Osteocyte (in vitro differentiated cells): ENCODE results near the gene TAS2R39. TPM values are rescaled to one million over a fixed set of nuclear protein-coding genes. Genes with fewer than 3 reads are reported as not detected.
"Not testable (repeated sequence)": the region's sequence is repeated elsewhere in the genome, so short reads cannot be mapped to it uniquely, and the experiment has no call there.

Source experiments
- DNase-seq: peaks from one replicate; pipeline ENCODE4 v3.0.0; 2021; ENCODE audit warnings: mixed read lengths; ENCODE audit not compliant: unreplicated experiment; ENCODE audit errors: extremely low spot score
- H3K27ac Mint-ChIP-seq: one replicate; pipeline ENCODE4 v1.8.0; 2021; ENCODE audit warnings: mild to moderate bottlenecking, mixed read lengths; ENCODE audit not compliant: unreplicated experiment
- H3K27me3 Mint-ChIP-seq: one replicate; pipeline ENCODE4 v1.8.0; 2021; ENCODE audit warnings: mixed read lengths; ENCODE audit not compliant: unreplicated experiment
- H3K36me3 Mint-ChIP-seq: one replicate; pipeline ENCODE4 v1.8.0; 2021; ENCODE audit warnings: mixed read lengths; ENCODE audit not compliant: unreplicated experiment
- H3K4me1 Mint-ChIP-seq: one replicate; pipeline ENCODE4 v1.8.0; 2021; ENCODE audit warnings: mixed read lengths; ENCODE audit not compliant: unreplicated experiment
- H3K4me3 Mint-ChIP-seq: one replicate; pipeline ENCODE4 v1.8.0; 2021; ENCODE audit warnings: mild to moderate bottlenecking, moderate library complexity, mixed read lengths; ENCODE audit not compliant: unreplicated experiment
- H3K9me3 Mint-ChIP-seq: one replicate; pipeline ENCODE4 v1.8.0; 2021; ENCODE audit warnings: mixed read lengths; ENCODE audit not compliant: unreplicated experiment
- long read RNA-seq: library from polyadenylated mRNA; unstranded; transcript quantifications from one replicate; pipeline ENCODE4 v2.0.0, GENCODE V29; 2021
- total RNA-seq: library from RNA; stranded (reverse); gene quantifications from 2 replicates; pipeline ENCODE4 v1.2.1, GENCODE V29; 2021
- TF ChIP-seq, protein P1 (sequence below): fragments of 200-600 bp; sonication (generic); IDR thresholded peaks from 2 replicates; pipeline ENCODE4 v1.5.0; 2021; ENCODE audit warnings: antibody characterized with exemption, mild to moderate bottlenecking, moderate library complexity

Gene TAS2R39
- not detected in 2 replicates for total RNA-seq
- long read RNA-seq, result 0 reads

DNA sequence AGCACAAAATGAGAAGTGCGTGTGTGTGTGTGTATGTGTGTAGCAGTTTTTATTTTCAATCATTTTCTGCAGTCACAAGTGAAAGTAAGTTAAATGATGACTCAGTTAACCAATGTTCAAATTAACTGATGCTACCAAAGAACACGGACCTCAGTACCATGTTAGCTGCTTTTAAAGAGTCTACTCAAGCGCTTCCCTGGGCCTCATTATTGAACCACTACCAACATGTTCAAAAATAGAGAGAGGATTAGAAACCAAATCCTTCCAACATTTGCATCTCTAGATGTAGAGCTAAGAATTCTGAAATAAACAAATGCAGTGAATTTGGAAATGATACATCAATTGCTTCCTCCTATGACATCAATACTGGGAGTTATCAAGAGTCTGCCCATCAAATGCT is at the start of gene TAS2R39:
Gene TAS2R39, plus strand, starts transcription at position 396 of the 400 bp plus-strand sequence. Its CDS starts 0 bp downstream, at position 396.
- H3K4me3 Mint-ChIP-seq, result no peak within 1 kb of the TSS
- no peak for DNase-seq
- H3K36me3 Mint-ChIP-seq, result no peaks in the 10 kb centered on the region
- peaks cover 5% of the 10 kb centered on the region for H3K9me3 Mint-ChIP-seq
- H3K4me1 Mint-ChIP-seq, result peaks cover 3% of the 10 kb centered on the region
- TF ChIP-seq, protein P1, sequence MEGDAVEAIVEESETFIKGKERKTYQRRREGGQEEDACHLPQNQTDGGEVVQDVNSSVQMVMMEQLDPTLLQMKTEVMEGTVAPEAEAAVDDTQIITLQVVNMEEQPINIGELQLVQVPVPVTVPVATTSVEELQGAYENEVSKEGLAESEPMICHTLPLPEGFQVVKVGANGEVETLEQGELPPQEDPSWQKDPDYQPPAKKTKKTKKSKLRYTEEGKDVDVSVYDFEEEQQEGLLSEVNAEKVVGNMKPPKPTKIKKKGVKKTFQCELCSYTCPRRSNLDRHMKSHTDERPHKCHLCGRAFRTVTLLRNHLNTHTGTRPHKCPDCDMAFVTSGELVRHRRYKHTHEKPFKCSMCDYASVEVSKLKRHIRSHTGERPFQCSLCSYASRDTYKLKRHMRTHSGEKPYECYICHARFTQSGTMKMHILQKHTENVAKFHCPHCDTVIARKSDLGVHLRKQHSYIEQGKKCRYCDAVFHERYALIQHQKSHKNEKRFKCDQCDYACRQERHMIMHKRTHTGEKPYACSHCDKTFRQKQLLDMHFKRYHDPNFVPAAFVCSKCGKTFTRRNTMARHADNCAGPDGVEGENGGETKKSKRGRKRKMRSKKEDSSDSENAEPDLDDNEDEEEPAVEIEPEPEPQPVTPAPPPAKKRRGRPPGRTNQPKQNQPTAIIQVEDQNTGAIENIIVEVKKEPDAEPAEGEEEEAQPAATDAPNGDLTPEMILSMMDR, result no peak
- H3K27me3 Mint-ChIP-seq, result peaks cover 32% of the 10 kb centered on the region
- H3K27ac Mint-ChIP-seq, result no peak within 1 kb of the TSS

DNA sequence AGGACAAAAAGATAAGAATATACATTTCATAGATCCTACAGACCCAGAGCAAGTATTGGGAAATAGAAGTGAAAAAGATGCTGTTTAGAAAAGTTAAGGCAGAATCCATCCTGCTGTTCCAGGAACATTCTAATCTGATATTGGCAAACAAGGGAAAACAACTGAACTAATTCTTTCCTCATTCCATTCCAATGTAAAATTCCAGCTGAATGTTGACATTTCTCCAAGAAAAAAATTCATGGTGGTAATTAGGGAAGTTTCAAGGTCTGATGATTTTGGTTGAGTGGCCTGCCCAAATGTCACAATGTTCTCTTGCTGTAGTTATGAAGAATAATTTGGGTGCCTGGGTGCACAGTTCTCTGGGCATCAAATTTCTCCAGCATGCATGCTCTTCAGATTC is 36.1 kb upstream of the TAS2R39 start:
- H3K4me1 Mint-ChIP-seq, result peaks cover 1% of the 10 kb centered on the region
- H3K27ac Mint-ChIP-seq, result no peak overlapping the region
- TF ChIP-seq, protein P1, result no peak
- peaks cover 4% of the 10 kb centered on the region for H3K27me3 Mint-ChIP-seq
- no peak for DNase-seq
- peaks cover 20% of the 10 kb centered on the region for H3K9me3 Mint-ChIP-seq
- H3K4me3 Mint-ChIP-seq, result no peak overlapping the region
- H3K36me3 Mint-ChIP-seq, result no peaks in the 10 kb centered on the region

DNA sequence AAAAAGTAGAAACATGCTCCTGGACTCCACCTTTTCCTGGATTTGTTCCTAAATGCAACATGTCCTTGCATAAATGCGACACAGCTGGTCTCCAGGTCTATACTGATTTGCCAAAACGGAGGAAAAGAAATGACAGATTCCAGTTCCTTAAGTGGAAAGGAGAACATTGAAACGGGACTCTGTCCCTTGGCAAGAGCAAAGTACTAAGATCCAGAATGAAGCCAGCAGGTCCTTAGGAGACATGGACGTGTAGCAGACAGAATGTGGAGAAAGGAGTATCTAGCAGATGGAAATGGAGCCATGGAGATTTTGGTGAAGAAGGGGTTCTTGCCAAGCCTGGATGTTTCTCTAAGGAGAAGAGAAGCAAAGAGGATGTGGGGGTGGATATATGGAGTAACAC is 35.2 kb upstream of the TAS2R39 start:
- TF ChIP-seq, protein P1, result no peak
- H3K27me3 Mint-ChIP-seq, result peaks cover 4% of the 10 kb centered on the region
- no peaks in the 10 kb centered on the region for H3K36me3 Mint-ChIP-seq
- peaks cover 20% of the 10 kb centered on the region for H3K9me3 Mint-ChIP-seq
- peaks cover 1% of the 10 kb centered on the region for H3K4me1 Mint-ChIP-seq
- no peak overlapping the region for H3K4me3 Mint-ChIP-seq
- no peak for DNase-seq
- H3K27ac Mint-ChIP-seq, result no peak overlapping the region

DNA sequence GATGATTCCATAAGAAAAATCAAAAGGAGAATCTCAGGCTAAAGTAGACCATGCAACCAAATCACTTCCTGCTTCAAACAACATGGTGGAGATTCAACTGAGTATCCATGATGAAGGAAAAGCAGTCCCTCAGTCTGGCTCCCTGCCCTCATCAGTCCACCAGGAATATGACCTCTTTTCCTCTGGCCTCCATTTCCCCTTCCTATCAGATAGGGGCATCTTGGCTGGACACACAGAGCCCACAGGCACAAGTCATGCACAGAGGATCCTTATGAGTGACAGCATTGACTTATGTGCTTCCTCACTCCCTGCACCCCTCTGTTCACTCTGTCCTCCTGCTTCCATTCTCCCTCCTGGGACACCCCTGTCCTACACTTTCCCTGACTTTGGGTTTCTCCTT is 34.6 kb upstream of the TAS2R39 start:
- Mint-ChIP-seq H3K27me3 (peaks cover 4% of the 10 kb centered on the region), H3K9me3 (peaks cover 20% of the 10 kb centered on the region), H3K4me1 (peaks cover 1% of the 10 kb centered on the region), H3K36me3 (no peaks in the 10 kb centered on the region), H3K27ac (no peak overlapping the region), H3K4me3 (no peak overlapping the region)
- TF ChIP-seq, protein P1, result no peak
- no peak for DNase-seq

DNA sequence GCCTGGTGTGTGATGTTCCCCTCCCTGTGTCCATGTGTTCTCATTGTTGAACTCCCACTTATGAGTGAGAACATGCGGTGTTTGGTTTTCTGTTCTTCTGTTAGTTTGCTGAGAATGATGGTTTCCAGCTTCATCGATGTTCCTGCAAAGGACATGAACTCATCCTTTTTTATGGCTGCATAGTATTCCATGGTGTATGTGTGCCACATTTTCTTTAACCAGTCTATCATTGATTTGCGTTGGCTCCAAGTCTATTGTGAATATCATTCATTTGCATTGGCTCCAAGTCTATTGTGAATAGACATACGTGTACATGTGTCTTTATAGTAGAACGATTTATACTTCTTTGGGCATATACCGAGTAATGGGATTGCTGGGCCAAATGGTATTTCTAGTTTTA is 32.5 kb upstream of the TAS2R39 start:
- H3K4me3 Mint-ChIP-seq, H3K27ac Mint-ChIP-seq, H3K27me3 Mint-ChIP-seq, H3K4me1 Mint-ChIP-seq, DNase-seq, H3K36me3 Mint-ChIP-seq: not testable (repeated sequence)
- H3K9me3 Mint-ChIP-seq, result peaks cover 26% of the 10 kb centered on the region

DNA sequence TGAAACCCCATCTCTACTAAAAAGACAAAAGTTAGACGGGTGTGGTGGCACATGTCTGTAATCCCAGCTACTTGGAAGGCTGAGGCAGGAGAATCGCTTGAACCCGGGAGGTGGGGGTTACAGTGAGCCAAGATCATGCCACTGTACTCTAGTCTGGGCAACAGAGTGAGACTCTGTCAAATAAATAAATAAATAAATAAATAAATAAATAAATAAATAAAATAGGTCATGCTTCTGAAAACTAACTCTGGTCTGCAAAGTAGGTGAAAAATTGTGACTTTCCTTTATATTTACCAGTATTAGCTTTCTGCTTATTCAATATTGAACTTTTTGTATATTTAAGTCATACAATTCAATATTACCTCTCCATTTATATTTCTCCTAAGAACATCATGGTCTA is 24.6 kb upstream of the TAS2R39 start:
- H3K27me3 Mint-ChIP-seq, H3K27ac Mint-ChIP-seq, H3K4me3 Mint-ChIP-seq, H3K4me1 Mint-ChIP-seq, H3K36me3 Mint-ChIP-seq, H3K9me3 Mint-ChIP-seq, DNase-seq: not testable (repeated sequence)
